Measurements from ENCODE around the gene RNF6. TPM values are rescaled to one million over a fixed set of nuclear protein-coding genes. Genes with fewer than 3 reads are reported as not detected.

RNF6 gene
- polyA plus RNA-seq, 3 donors, result 8.9 to 20.3 (median 15.0) TPM

DNA sequence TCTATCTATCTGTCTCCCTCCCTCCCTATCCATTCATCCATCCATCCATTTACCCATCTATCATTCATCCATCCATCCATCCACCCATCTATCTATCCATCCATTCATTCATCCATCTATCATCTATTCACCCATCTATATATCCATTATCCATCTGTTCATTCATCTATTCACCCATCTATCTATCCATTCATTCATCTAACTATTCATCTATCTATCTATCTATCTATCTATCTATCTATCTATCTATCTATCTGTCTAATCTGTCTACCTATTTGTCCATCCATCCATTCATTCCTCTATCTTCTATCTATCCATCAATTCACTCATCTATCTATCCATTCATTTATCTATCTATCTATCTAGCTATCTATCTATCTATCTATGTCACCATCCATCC, 27.4 kb upstream of the RNF6 start:
- H3K27me3 ChIP-seq (ENCODE audit: control insufficient read depth in 2 of 2, insufficient read depth in 2 of 2, low read length in 2 of 2), result peaks cover 2% of the 10 kb centered on the region in 2 donors
- DNase-seq, result no peak
- H2AFZ ChIP-seq (ENCODE audit: insufficient read depth, low read depth, low read length, poor library complexity, severe bottlenecking), result no peak overlapping the region
- peaks cover 4% of the 10 kb centered on the region for H3K4me1 Mint-ChIP-seq
- no peak overlapping the region for H3K4me3 Mint-ChIP-seq
- H3K27ac Mint-ChIP-seq, result no peak overlapping the region
- H3K9me3 Mint-ChIP-seq, result no peaks in the 10 kb centered on the region
- intact Hi-C loops (cut with micrococcal nuclease), result no loop called here
- no peak overlapping the region for H3K4me3 ChIP-seq (replicated peaks in 1 of 3; ENCODE audit: low read depth in 2 of 3, low read length in 3 of 3)
- H3K4me1 ChIP-seq (ENCODE audit: control insufficient read depth in 1 of 2, insufficient read depth in 2 of 2, low read length in 2 of 2), result peaks cover 0 to 4% of the 10 kb centered on the region in 2 donors
- H3K27ac ChIP-seq (ENCODE audit: low read depth in 1 of 2, low read length in 2 of 2), result no peak overlapping the region
- H3K9me3 ChIP-seq (replicated peaks in 1 of 2; ENCODE audit: control insufficient read depth in 1 of 2, insufficient read depth in 1 of 2, low read length in 2 of 2), result no peaks in the 10 kb centered on the region
- TF ChIP-seq, protein P1, sequence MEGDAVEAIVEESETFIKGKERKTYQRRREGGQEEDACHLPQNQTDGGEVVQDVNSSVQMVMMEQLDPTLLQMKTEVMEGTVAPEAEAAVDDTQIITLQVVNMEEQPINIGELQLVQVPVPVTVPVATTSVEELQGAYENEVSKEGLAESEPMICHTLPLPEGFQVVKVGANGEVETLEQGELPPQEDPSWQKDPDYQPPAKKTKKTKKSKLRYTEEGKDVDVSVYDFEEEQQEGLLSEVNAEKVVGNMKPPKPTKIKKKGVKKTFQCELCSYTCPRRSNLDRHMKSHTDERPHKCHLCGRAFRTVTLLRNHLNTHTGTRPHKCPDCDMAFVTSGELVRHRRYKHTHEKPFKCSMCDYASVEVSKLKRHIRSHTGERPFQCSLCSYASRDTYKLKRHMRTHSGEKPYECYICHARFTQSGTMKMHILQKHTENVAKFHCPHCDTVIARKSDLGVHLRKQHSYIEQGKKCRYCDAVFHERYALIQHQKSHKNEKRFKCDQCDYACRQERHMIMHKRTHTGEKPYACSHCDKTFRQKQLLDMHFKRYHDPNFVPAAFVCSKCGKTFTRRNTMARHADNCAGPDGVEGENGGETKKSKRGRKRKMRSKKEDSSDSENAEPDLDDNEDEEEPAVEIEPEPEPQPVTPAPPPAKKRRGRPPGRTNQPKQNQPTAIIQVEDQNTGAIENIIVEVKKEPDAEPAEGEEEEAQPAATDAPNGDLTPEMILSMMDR (IDR thresholded peaks at IDR 0.05), result no peak
- H3K79me2 ChIP-seq (ENCODE audit: insufficient read depth, low read length), result peaks cover 1% of the 10 kb centered on the region
- no peaks in the 10 kb centered on the region for H4K20me1 ChIP-seq (ENCODE audit: insufficient read depth, low read length)
- peaks cover 0 to 5% (median 3%) of the 10 kb centered on the region in 3 donors for H3K27me3 Mint-ChIP-seq (ENCODE audit: low read depth in 3 of 3)
- H3K4me2 ChIP-seq (replicated peaks; ENCODE audit: extremely low read depth, low read length, poor library complexity, severe bottlenecking), result no peak overlapping the region
- H3K36me3 Mint-ChIP-seq, result no peaks in the 10 kb centered on the region
- H3K36me3 ChIP-seq (replicated peaks in 1 of 2; ENCODE audit: control insufficient read depth in 1 of 2, insufficient read depth in 2 of 2, low read length in 2 of 2), result no peaks in the 10 kb centered on the region
- no peak overlapping the region for H3K9ac ChIP-seq (ENCODE audit: insufficient read depth, low read length, poor library complexity, severe bottlenecking)

DNA sequence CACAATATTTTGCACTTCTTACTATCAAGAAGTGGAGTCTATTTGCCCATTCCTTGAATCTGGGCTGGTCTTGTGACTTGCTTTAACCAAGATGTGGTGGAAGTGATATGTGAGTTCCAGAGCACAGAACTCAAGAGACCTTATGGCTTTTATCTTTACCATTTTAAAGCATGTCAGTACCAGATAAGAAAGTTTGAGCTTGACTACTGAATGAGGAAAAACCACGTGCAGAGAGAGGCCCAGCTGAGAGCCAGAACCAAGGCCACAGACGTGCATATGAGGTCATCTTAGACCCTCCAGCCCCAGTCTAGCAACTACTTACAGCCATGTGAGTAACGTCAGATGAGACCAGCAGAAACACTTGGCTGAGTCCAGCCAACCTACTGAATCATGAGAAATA, 25.5 kb upstream of the RNF6 start:
- no peak overlapping the region for H3K27ac Mint-ChIP-seq
- H3K27me3 Mint-ChIP-seq (ENCODE audit: low read depth in 3 of 3), result peaks cover 0 to 5% (median 3%) of the 10 kb centered on the region in 3 donors
- Histone ChIP-seq H3K4me1 (ENCODE audit: control insufficient read depth in 1 of 2, insufficient read depth in 2 of 2, low read length in 2 of 2) (no peaks in the 10 kb centered on the region), H3K27ac (ENCODE audit: low read depth in 1 of 2, low read length in 2 of 2) (no peak overlapping the region), H3K9ac (ENCODE audit: insufficient read depth, low read length, poor library complexity, severe bottlenecking) (no peak overlapping the region), H3K79me2 (ENCODE audit: insufficient read depth, low read length) (no peaks in the 10 kb centered on the region), H3K9me3 (replicated peaks in 1 of 2; ENCODE audit: control insufficient read depth in 1 of 2, insufficient read depth in 1 of 2, low read length in 2 of 2) (peaks cover 0 to 3% of the 10 kb centered on the region in 2 donors), H2AFZ (ENCODE audit: insufficient read depth, low read depth, low read length, poor library complexity, severe bottlenecking) (no peak overlapping the region), H3K27me3 (ENCODE audit: control insufficient read depth in 2 of 2, insufficient read depth in 2 of 2, low read length in 2 of 2) (peaks cover 2% of the 10 kb centered on the region in 2 donors), H3K4me3 (replicated peaks in 1 of 3; ENCODE audit: low read depth in 2 of 3, low read length in 3 of 3) (no peak overlapping the region), H3K4me2 (replicated peaks; ENCODE audit: extremely low read depth, low read length, poor library complexity, severe bottlenecking) (no peak overlapping the region), H3K36me3 (replicated peaks in 1 of 2; ENCODE audit: control insufficient read depth in 1 of 2, insufficient read depth in 2 of 2, low read length in 2 of 2) (no peaks in the 10 kb centered on the region), H4K20me1 (ENCODE audit: insufficient read depth, low read length) (no peaks in the 10 kb centered on the region)
- H3K36me3 Mint-ChIP-seq, result no peaks in the 10 kb centered on the region
- H3K9me3 Mint-ChIP-seq, result peaks cover 0 to 4% (median 0%) of the 10 kb centered on the region in 7 donors
- TF ChIP-seq, protein P1 (IDR thresholded peaks at IDR 0.05), result no peak
- WGBS (ENCODE audit: insufficient coverage), result no CpG with 5 or more reads among the region's 3 CpGs
- intact Hi-C loops (cut with micrococcal nuclease), result no loop called here
- H3K4me3 Mint-ChIP-seq, result no peak overlapping the region
- no peaks in the 10 kb centered on the region for H3K4me1 Mint-ChIP-seq
- no peak for DNase-seq
